Coronary artery (tissue), 2 donors: ENCODE results near the gene ADAMTSL3.

Experiments used
- DNase-seq: peaks from one replicate; pipeline ENCODE4 v3.0.0-alpha.2; 2017; ENCODE audit warnings: low spot score
- H3K27ac ChIP-seq, 2 donors: fragments of 200-600 bp; sonication (generic); one replicate each; pipeline ENCODE4 v1.5.1; 2016 to 2019
- H3K4me3 ChIP-seq: fragments of 200-600 bp; sonication (generic); 2 replicates; pipeline ENCODE4 v1.5.1; 2016; ENCODE audit warnings: mild to moderate bottlenecking, moderate library complexity
- CTCF ChIP-seq: fragments of 200-600 bp; sonication (generic); IDR thresholded peaks from one replicate; pipeline ENCODE4 v1.5.1; 2019; ENCODE audit warnings: antibody characterized with exemption

ADAMTSL3 gene

DNA sequence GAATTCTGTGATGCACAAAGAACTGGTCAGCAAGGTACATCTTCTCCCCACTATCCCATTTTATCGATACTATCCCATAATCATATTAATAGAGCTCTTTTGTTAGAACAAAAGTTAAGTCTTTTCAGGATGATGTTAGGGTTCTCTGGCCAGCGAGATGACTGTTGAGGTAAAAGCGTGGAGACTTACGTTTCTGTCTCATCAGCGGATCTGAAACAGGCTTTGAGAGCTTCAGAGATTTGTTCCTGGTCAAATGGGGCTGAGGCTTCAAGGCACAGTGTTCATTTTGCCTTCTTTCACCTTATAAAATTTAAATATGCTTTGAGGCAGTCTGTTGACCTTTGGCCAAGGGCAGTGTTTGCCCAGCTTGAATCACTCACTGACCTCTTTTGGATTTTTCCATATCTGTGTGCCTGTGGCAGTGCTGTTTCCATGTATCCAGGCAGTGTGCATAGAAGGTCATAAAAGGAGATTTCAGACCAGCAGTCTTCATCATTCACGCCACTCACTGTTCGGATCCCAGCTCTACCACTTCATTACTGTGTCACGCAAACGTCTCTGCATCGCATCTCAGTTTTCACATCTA lies 3.1 kb downstream of the ADAMTSL3 start:
- no peak overlapping the region for H3K27ac ChIP-seq
- no peak overlapping the region for H3K4me3 ChIP-seq
- TF ChIP-seq CTCF, result no peak
- no peak for DNase-seq

GRCh38 chr15:83657549-83657948 lies 3.6 kb downstream of the ADAMTSL3 start:
- Histone ChIP-seq H3K4me3 (no peak overlapping the region), H3K27ac (peak overlapping the region in 1 of 2 donors; percentile 32)
- TF ChIP-seq CTCF, result no peak
- no peak for DNase-seq

DNA sequence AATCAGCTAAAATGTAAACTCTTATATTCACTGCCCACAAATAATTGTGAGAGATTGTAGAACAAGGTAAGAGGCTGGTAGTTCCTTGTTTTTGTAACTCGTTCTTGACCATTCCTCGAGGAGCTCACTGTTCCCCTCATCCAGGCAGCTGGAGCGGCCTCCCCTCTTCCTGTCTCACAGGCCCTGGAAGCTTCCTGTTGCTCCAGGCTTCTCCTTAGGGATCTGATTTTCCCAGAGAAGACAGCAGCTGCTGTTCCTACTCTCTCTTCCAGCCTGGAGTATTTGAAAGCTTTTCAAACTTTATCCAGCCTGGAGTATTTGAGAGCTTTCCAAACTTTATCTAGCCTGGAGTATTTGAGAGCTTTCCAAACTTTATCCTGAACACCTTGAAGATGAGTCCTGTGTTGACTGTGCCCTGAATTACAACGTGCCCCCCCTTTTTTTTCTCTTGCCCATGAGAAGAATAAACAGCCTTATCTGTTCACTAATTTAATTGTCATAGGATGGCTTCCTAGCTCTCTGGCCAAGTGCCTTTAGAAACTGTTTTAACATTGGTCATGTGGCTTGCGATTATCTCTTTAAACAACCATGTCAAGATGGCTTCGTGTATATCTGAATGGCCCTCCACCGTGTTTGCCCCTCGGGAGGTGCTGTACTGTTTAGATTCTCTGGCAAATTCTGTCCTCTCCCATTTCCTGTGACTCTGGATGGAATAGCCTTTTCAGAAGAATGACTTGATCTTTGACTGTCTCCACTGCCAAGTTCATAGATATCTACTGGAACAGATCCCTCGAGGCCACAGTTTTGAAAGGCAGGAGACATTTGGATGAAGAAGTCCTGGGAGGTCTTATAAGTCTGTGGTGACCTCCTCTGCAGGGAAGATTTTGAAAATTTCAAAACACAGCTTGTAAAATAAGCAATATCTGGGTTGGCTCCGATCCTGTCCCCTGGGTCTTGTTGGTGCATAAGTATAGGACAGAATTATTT lies 4.8 kb downstream of the ADAMTSL3 start:
- H3K27ac ChIP-seq, result peak overlapping the region in 1 of 2 donors; percentile 62
- H3K4me3 ChIP-seq, result no peak overlapping the region
- TF ChIP-seq CTCF, result no peak
- DNase-seq, result no peak

DNA sequence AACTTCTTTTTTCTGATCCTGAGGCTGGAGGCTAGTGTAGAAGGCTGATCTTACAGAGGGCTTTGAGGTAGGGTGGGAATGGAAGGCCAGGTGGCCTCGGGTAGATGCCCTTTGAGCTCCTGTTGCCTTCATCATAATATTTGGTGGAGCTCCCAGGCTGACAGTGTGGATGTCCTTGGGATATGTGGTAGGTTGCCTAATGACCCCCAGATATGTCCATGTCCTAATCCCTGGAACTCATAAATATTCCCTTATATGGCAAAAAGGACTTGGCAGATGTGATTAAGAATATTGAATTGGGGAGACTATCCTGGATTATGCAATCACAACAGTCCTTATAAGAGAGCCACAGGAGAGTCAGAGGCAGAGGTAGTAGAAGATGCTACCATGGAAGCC lies 5.5 kb downstream of the ADAMTSL3 start:
- peak overlapping the region in 1 of 2 donors; percentile 62 for H3K27ac ChIP-seq
- no peak overlapping the region for H3K4me3 ChIP-seq
- TF ChIP-seq CTCF, result no peak
- no peak for DNase-seq

- no peak overlapping the region for H3K4me3 ChIP-seq
- TF ChIP-seq CTCF, result no peak
- H3K27ac ChIP-seq, result no peak overlapping the region
- no peak for DNase-seq
Measured at GRCh38 chr15:83665480-83665879, 11.6 kb downstream of the ADAMTSL3 start.

DNA sequence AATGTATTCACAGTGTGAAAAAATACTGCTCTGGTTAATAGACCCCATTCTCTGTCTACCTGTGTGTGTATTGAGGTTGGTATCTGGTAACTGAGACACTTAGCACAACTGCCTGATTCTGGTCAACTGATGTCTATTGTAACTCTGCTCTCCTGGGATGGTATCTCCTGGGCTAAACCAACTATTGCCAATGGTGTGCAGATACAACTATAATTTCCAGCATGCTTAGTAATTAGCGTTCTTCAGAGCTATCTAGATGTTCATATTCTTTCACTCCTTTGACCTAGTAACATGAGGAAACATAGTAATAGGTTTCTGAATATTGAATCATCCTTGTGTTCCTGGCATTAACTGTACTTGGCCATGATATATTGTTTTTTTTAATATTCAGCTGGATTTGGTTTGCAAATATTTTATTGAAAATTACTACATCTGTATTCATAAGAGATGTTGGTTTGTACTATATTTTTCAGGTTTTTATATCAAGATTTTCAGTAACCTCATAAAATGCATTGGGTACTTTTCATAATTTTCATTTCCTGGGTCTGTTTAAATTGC lies 16.8 kb downstream of the ADAMTSL3 start:
- Histone ChIP-seq H3K4me3 (no peak overlapping the region), H3K27ac (no peak overlapping the region)
- DNase-seq, result no peak
- no peak for TF ChIP-seq CTCF
